B cell (primary cell): Measurements from ENCODE around the gene SLC2A1.

ENCODE experiments used
- CTCF ChIP-seq: fragments of 200-600 bp; IDR thresholded peaks from one replicate; pipeline ENCODE4 v1.8.0; 2022; ENCODE audit warnings: antibody characterized with exemption, mild to moderate bottlenecking
- EZH2 ChIP-seq: IDR thresholded peaks from 2 replicates; pipeline ENCODE4 v1.6.1; 2012; ENCODE audit warnings: borderline replicate concordance, low read depth, mild to moderate bottlenecking, moderate library complexity, low read length; ENCODE audit not compliant: insufficient read depth, poor library complexity, severe bottlenecking

DNA sequence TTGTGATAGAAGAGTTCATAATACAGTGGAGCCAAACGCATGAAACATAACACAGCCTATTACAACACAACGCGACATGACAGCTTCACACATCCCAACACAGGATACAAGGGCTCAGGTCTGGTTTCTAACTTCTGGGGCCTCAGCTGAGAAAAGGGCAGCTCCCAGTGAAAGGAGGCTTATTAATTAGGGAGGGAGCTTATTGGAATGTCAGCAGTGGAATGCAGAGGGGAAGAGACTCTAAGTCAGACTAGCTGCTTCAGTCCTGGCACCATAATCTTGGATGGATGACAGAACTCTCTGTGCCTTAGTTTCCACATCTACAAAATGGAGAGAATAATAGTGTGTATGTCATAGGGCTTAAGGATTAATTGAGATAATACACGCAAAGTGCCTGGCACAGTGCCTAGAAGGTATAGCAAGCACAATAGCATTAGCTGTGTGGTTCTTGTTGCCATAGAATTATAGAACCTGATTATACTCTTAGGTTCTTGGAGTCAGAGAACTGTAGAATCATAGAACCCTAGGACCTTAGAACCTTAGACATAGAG lies 22.7 kb upstream of the SLC2A1 start:
- no peak for TF ChIP-seq CTCF
- no peak for TF ChIP-seq EZH2
